ENCODE results near the gene MED19. TPM values are rescaled to one million over a fixed set of nuclear protein-coding genes. Genes with fewer than 3 reads are reported as not detected.

Gene MED19
- 18.2 and 23.5 TPM in 2 replicates for total RNA-seq

GRCh38 chr11:57711414-57712255, at the start of gene MED19:
MED19 (minus strand) TSS chr11:57712215; CDS start chr11:57712179, 36 bp downstream.

GRCh38 chr11:57751676-57752253, 39.8 kb upstream of the MED19 start, which contains the start of gene BTBD18:
BTBD18 (minus strand) TSS chr11:57751819; CDS start chr11:57751188, 631 bp downstream.

GRCh38 chr11:57741132-57742086, 29.4 kb upstream of the MED19 start, which contains the start of gene SELENOH:
SELENOH (plus strand) TSS chr11:57741491; CDS start chr11:57741596, 105 bp downstream.

GRCh38 chr11:57712256-57713150, 488 bp upstream of the MED19 start, which contains the start of gene TMX2:
TMX2 (plus strand) TSS chr11:57712593; CDS start chr11:57712619, 26 bp downstream.

GRCh38 chr11:57667736-57668433, 44.1 kb downstream of the MED19 start, which contains the start of gene ZDHHC5:
ZDHHC5 (plus strand) TSS chr11:57668114; CDS start chr11:57673091, 4,977 bp downstream.

GRCh38 chr11:57657194-57658022, 54.6 kb downstream of the MED19 start, which contains the start of gene CLP1:
CLP1 (plus strand) TSS chr11:57657762; CDS start chr11:57659477, 1,715 bp downstream.

Small RNA genes within 50 kb of the gene (small RNA-seq; reads per million reads assigned to genes)
- not detected for gene TMX2-CTNND1

Other genes starting within 250 kb of the MED19 start
- gene SLC43A1, start 196.5 kb downstream of the MED19 start, total RNA-seq = 10.7 and 13.1 TPM in 2 replicates
- 31.0 and 40.9 TPM in 2 replicates for gene TIMM10, start 181.5 kb downstream of the MED19 start, total RNA-seq
- gene SMTNL1, start 174.6 kb downstream of the MED19 start, total RNA-seq = not detected in 2 replicates
- 19.6 and 29.1 TPM in 2 replicates for gene UBE2L6, start 144.5 kb downstream of the MED19 start, total RNA-seq
- gene SERPING1, start 114.5 kb downstream of the MED19 start, total RNA-seq = not detected in 2 replicates
- gene YPEL4, start 62.3 kb downstream of the MED19 start, total RNA-seq = under 0.01 and 0.29 TPM in 2 replicates
- gene CLP1, start 54.5 kb downstream of the MED19 start, total RNA-seq = 20.6 and 23.5 TPM in 2 replicates
- 62.7 and 67.0 TPM in 2 replicates for gene ZDHHC5, start 44.1 kb downstream of the MED19 start, total RNA-seq
- gene TMX2, start 378 bp upstream of the MED19 start, total RNA-seq = 61.1 and 66.9 TPM in 2 replicates
- gene SELENOH, start 29.3 kb upstream of the MED19 start, total RNA-seq = 84.6 and 99.4 TPM in 2 replicates
- gene BTBD18, start 39.6 kb upstream of the MED19 start, total RNA-seq = not detected in 2 replicates
- 292 TPM in 2 replicates for gene CTNND1, start 49.6 kb upstream of the MED19 start, total RNA-seq

Measured in vein endothelial cell (primary cell).